NK-92 (cell line): ENCODE results near the gene FANCF.

Experiments
- DNase-seq: peaks from one replicate; lab custom pipeline; 2025; ENCODE audit not compliant: unreplicated experiment; lab: John Stamatoyannopoulos, UW

The FANCF gene

GRCh38 chr11:22626573-22627239 lies 1.1 kb upstream of the FANCF start:
- no peak for DNase-seq

DNA sequence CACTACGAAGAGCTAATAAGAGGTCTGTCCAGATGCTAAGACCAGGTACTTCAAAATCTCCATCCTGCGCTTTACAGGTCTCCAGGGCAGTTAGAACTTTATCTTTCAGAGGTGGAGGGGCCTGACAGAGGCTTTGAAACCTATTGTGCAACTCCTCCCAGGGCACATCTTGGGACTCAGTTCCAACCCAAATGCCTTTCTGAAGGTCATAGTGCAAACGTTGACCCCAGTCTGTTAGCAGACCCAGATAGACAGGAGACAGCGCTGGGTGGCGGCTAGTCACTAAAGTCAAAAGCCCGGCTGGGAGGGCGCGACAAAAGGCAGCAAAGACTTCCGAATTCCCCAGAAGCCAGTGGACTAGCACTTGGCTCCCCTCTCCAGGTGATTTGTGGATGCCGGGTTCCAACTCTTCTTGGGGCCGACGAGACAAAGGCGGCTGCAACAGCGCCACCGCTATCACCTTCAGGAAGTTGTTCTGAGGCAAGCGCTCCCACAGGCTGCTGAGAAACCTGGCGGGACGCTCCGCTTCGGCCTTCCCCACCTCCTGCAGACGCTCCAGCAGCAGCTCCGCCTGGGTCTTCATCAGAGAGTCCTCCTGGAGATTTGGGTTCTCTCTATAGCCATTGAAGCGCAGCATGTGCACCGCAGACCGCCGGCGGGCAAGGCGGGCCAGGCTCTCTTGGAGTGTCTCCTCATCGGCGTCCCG lies 728 bp downstream of the FANCF start:
- DNase-seq, result no peak

GRCh38 chr11:22617868-22618267 lies 7.8 kb downstream of the FANCF start:
- no peak for DNase-seq

DNA sequence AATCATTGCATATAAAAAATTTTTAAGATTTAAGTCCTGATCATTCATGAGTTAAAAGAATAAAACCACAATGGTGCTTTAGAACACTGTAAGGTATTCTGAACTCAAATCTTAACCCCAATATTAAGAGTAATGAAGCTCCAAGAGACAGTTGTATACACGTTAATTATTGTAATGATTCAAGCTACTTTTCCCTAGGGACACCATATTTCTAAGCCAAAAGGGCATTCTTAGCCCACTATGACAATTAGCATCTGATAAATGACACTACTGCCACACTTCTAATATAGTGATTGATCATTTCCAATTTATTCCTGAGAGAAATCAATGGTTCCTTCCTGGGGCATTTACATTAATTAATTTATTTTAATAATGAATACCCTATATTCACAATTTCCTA lies 21.7 kb downstream of the FANCF start:
- no peak for DNase-seq

- no peak for DNase-seq
These were observed 23.1 kb downstream of the FANCF start for GRCh38 chr11:22602504-22602903.

DNA sequence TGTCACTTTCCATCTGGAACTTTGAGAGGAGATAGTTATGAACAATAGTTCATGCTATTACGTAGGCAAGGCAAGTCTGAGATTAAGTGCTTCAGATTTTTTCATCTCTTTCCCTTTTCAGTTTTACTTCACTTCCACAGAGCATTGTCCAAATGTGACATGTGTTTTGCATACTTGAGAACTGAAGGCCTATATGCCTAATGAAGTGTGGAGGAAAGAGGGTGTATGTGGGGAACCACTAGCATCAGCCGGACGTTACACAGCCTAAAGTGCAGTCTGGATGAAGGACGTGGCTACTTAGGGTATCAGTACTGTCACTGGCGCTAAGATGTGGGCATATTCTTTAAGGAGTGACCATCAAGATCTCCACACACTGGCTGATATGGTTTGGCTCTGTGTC lies 26.2 kb downstream of the FANCF start:
- DNase-seq, result no peak

DNA sequence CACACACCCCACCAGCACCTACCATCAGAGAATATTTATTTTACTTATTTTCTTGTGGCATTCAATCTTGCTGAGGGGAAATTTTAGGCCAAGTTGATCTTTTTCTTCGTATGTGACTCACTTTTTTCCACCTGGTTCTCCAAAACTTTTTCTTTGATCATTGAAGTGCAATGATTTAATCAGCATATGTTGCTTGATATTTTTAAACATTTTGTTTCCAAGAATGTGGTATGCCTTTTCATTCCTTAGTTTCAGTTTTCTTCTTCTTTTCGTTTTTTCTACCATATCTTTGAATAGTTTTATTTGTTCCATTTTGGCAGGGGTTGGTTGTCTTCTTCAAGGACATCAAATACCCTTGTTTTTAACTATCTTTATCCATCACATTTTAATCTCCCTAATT lies 28.6 kb downstream of the FANCF start:
- no peak for DNase-seq

DNA sequence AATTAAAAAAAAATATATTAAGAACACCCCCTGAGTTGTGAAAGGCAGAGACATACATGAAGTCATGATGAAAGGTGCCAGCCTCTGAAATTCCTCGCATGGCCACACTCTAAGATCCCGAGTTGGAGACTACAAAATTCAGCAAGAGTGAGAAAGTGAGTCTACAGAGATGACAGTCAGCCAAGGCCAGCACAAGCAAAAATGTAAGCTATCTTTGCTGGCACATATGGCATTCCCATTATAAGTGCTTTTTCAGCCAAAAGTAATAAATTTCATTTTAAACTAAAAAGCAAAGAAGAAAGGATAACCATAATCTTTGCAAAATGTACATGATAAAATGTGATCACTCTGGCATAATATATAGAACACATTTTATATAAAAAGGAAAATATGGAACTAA lies 40.6 kb downstream of the FANCF start:
- DNase-seq, result no peak

- DNase-seq, result no peak
These were observed 41.6 kb downstream of the FANCF start for GRCh38 chr11:22583963-22584492.

- DNase-seq, result no peak
These were observed 43.5 kb downstream of the FANCF start for GRCh38 chr11:22582151-22582410.

- no peak for DNase-seq
These were observed 44.1 kb downstream of the FANCF start for GRCh38 chr11:22581354-22582150.

- DNase-seq, result no peak
These were observed 47.8 kb downstream of the FANCF start for GRCh38 chr11:22577854-22578253.
